ENCODE results near the gene HOXB4. TPM values are rescaled to one million over a fixed set of nuclear protein-coding genes. Genes with fewer than 3 reads are reported as not detected.

The HOXB4 gene
- total RNA-seq, 1 donor from 2014 or later = 6.9 TPM

GRCh38 chr17:48562934-48563333, 15.2 kb downstream of the HOXB4 start:
- intact Hi-C loops (cut with micrococcal nuclease) = no loop called here

DNA sequence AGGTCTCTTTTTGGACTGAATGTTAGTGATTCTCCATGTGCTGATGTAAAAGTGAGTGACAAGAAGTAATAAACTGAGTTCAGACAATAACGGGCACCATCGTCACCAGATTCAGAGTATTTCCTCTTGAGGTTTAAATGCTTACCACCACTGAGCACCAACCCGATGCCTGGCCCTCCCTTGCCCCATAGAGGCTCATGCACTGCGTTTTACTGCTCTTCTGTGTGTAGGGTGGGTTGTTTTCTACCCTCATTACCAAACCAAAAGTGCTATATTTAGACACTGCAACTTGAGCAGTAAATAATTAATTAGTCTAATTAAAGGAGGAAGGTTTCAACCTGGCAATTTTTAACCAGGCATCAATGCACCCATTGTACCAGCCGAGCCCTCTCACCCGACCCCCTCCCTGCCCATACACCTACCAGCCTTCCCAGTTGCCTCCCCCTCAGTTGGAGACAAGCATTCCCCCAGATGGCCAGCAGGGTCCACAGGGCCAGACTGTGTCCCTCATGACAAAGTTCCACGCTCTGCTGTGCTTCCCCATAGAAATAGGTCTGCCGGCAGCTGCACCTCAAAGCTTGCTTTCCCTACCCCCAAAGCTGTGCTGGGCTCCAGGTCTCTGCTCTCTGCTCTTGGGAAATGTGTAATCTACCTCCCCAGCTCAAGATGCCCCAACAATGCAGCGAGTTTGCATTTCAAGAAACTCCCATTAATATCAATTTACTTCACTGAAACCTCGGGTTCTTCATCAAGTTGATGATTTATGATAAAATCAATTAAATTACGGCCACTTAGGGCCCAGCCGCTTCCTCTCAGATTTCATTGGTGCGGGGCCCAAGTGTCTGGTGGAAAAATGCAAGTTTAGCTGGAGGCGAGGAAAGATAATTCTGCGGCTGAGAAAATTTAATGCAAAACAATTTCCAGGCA, 16.0 kb downstream of the HOXB4 start:
- intact Hi-C loops (cut with micrococcal nuclease) = no loop called here

- intact Hi-C loops (cut with micrococcal nuclease) = no loop called here
These were observed 18.0 kb downstream of the HOXB4 start for GRCh38 chr17:48559840-48560817.

DNA sequence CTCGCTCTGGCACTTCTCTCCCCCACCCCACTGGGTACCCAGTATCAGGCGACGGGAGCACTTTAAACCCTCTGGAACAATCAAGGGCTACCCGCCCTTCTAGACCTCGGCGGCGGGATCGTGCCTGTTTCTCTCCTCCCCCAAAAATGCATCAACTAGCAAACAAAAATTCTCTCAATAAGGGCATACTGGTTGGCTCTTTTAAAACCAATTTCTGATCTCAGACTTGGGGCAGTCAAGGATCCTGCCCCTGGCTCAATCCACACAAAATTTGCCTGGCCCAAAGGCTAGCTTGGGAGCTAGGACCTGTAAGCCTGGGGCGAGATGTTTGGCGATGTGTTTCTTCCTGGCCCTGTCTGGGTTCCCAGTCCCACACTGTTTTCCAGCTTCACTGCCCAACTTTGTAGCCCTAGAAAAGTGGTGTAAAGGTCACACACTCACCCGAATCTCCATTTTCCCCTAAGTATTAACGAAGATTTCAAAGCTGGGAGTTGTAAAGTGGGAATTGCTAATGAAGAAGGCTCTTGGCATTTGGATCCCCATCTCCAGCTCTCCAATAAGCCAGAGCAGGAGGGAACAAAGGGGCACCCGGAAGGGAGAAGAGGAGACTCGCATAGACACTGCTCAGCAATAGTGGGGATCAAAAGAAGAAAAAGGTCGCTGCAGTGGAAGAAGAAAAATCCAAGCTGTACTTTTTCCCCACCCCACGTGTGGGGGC, 18.9 kb downstream of the HOXB4 start:
- intact Hi-C loops (cut with micrococcal nuclease) = no loop called here

DNA sequence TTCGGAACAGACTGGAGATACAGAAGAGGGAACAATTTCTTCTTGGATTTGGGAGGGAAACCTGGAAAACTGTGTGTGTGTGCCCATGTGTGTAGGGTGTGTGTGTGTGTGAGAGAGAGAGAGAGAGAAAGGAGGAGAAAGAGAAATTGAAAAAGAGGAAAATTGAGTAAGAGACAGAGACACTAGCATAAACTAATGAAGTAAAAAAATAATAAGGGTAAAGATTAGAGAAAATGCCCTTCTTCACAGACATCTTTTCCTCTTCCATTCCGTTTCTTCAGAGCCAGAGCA, 19.4 kb downstream of the HOXB4 start:
- intact Hi-C loops (cut with micrococcal nuclease) = no loop called here

DNA sequence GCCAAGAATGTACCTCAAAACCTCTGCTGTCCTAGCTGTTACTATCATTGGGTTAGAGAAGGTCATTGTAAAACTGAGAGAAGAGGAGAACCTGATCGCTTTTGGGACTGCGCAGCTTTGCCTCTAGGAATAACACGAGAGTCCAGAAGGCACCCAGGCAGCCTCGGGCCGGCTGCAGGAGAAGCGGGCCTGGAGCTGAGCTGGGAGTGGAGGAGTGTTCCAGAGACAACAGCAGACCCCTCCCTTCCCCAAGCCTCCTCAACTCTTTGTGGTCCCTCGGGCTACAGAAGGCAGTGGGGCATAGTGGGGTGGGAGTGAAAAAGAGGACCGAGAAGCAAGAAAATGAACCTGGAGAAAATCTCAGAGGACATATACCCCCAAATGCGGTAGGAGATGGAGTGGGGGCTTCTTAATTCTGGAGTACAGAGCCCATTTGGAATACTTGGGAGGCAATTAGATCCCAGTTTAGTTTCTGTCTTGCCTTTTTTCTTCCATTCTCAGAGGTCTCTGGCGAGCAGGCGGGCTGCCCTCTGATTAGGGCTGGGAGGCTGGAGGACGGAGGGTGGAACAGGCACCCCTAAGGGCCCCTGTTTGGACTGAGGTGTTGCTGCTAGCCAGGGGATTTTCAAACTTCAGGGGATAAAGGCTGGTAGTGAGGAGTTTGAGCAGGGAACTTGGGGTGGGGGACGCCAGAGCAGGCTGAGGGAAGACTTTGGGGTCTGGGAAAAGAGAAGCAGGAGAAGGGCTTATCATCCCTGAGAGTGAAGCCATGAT, 19.9 kb downstream of the HOXB4 start:
- intact Hi-C loops (cut with micrococcal nuclease) = no loop called here

- intact Hi-C loops (cut with micrococcal nuclease) = no loop called here
These were observed 21.4 kb downstream of the HOXB4 start for GRCh38 chr17:48556576-48557401.

- intact Hi-C loops (cut with micrococcal nuclease) = no loop called here
These were observed 21.9 kb downstream of the HOXB4 start for GRCh38 chr17:48556229-48556575.

- intact Hi-C loops (cut with micrococcal nuclease) = no loop called here
These were observed 22.6 kb downstream of the HOXB4 start for GRCh38 chr17:48555258-48556228.

GRCh38 chr17:48554412-48555257, 23.5 kb downstream of the HOXB4 start:
- intact Hi-C loops (cut with micrococcal nuclease) = no loop called here

- intact Hi-C loops (cut with micrococcal nuclease) = no loop called here
These were observed 24.3 kb downstream of the HOXB4 start for GRCh38 chr17:48553826-48554225.

DNA sequence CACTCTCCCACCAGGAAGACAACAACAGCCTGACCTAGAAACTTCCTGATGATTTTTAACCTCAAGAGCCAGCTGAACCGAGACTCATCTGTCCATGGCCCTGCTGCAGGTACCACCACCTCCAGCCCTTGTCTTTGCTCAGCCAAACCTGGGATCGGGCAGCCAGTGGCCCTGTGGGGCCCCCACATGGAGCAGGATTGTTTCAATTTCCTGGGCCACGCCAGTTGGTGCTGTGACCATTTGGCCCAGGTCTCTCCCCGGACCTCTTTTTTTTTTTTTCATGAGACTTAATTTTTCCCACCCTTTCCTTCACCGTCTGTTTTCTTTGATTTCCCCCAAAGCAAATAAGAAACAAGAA, 25.0 kb downstream of the HOXB4 start:
- intact Hi-C loops (cut with micrococcal nuclease) = no loop called here

- intact Hi-C loops (cut with micrococcal nuclease) = no loop called here
These were observed 25.5 kb downstream of the HOXB4 start for GRCh38 chr17:48552466-48553189.

GRCh38 chr17:48551596-48552465, 26.3 kb downstream of the HOXB4 start:
- intact Hi-C loops (cut with micrococcal nuclease) = no loop called here

- intact Hi-C loops (cut with micrococcal nuclease) = no loop called here
These were observed 27.0 kb downstream of the HOXB4 start for GRCh38 chr17:48551214-48551555.

DNA sequence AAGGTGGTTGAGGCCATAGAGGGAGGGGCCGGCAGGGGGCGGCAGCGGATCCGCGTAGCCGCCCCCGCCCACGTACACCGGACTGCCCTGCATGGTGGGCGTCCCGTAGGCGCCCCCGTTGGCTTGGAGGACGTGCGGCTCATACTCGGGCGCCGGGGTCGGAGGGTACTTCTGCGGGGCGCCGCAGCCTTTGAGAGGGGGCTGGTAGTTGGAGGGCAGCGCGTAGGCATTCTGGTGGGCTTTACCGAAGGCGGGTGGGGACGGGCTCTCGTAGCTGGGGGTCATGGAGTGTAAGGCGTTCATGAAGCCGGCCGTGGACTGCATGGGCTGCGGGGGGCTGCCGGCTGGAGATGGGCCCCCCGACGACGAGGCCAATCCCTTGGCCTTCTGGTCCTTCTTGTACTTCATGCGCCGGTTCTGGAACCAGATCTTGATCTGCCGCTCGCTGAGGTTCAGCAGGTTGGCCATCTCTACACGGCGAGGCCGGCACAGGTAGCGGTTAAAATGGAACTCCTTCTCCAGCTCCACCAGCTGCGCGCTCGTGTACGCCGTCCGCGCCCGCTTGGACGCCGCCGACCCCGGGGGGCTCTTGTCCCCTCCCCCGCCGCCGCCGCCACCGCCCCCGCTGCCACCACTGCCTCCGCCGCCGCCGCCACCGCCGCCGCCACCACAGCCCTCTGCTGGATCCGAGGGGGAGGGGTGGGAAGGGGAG, 27.5 kb downstream of the HOXB4 start:
- intact Hi-C loops (cut with micrococcal nuclease) = no loop called here
